Skin of body (tissue), 2 donors: ENCODE results near the gene MS4A18. TPM values are rescaled to one million over a fixed set of nuclear protein-coding genes. Genes with fewer than 3 reads are reported as not detected.
"Not testable (repeated sequence)": the region's sequence is repeated elsewhere in the genome, so short reads cannot be mapped to it uniquely, and the experiment has no call there.

ENCODE experiments used
- DNase-seq: peaks from one replicate; lab custom pipeline; 2025; lab: John Stamatoyannopoulos, UW
- total RNA-seq: library from RNA; depleted of rRNA; stranded (reverse); fragments of >200 nt; gene quantifications from one replicate; pipeline ENCODE4 v1.2.3, GENCODE V29; 2014

MS4A18 gene
- total RNA-seq, 1 donor from 2014 or later, result not detected

DNA sequence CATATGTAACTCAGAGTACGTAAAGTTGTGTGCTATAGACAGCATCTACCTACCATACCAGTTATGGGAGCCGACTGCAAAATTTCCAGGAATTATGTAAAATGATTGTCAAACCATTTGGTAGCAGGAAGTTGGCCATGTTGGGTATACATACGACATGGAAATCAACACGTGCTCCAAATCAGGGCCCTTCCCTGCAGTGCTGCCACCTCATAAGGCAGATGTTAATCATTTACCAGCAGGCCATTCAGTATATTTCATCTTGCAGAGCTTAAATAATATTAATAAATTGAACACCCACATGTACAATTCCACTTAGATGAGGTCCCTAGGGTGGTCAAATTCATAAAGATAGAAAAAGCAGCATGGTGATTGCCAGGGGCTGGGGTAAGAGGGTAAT lies 9.8 kb downstream of the MS4A18 start:
- DNase-seq, result no peak

DNA sequence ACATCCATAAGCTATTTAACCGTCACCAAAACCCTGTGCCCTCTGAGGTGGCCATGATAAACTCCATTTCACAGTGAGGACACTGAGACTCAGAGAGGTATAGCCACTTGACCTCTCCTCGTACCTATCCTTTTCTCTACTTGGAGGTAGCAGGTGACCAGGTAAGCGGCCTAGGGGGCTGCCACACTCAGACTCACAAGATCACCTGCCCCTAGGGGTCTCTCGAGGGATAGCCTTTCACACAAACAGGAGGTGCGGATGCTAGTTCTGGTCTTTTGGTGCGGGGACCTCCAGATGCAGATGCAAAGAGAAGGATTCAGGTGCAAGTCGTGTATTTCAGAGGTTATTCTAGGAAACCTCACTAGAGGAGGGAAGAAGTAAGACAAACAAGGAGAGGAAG lies 14.6 kb downstream of the MS4A18 start:
- DNase-seq, result no peak

DNA sequence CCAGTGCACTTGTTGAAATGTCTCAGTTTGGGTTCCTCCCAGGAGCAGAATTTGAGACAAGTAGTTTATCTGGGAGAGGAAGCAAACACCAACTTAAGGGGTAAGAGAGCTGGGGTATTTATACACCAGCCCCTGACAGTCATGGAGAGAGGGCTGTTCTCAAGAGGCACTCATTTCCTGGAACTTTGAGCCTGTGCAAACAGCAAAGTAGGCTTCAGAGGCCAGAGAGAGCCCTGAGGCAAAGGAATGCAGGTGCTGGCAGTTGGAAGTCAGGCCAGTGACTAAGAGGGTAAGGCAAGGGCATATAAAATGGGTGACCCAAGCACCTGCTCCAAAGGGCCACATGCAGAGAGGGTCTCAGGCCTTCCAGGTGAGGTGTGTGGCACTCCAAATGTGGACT lies 16.1 kb downstream of the MS4A18 start:
- DNase-seq, result no peak

DNA sequence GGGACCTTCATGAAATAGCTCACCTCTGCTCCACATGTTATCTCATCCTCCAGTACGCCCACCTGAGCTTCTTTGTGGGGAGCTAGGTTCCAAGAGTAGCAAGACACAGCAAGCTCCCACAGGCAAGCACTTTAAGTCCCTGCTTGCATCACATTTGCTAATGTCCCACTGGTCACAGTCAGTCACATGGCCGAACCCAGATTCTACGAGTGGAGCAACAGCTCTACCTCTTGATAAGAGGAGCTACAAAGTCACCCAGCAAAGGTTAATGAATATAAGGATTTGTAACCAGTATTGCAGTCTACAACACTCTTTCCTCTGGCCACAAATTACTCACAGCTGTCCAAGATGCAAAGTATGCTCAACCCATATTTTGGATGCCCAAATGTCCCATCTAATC lies 16.9 kb downstream of the MS4A18 start:
- no peak for DNase-seq

DNA sequence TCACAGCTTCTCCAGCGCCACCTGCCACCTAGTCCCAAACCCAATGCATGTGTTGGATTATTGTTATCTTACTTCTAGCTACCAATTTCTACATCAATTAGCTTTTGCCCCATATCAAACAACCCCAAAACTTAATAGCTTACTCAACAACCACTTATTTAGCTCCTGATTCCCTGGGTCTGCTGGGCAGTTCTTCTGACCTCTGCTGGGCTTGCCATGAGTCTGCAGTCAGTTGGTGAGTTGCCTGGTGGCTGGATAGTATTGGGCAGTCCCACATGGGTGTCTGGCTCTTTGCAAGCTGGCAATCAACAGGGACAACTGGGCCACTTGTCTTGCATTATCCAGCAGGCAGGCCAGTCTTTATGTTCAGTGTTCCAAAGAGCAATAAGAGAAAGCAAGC lies 18.5 kb downstream of the MS4A18 start:
- DNase-seq, result no peak

DNA sequence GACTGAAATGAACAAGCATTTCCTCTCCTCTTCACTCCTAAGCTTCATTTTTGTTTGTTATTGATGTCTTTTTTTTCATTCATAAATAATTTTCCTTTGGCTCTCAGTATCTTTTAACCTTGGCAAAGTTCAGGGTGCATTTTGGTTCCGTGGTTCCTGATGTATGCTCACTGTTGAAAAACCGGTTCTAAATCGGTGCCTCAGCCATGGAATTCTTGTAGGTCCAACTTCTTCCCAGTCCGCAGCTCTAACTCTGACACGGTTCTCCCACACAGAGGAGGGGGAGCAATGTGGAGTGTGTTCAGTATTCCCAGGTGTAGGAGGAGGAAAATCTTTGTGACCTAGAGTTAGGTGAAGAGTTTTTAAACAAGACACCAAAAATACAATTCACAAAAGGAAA lies 19.6 kb downstream of the MS4A18 start:
- DNase-seq, result no peak

DNA sequence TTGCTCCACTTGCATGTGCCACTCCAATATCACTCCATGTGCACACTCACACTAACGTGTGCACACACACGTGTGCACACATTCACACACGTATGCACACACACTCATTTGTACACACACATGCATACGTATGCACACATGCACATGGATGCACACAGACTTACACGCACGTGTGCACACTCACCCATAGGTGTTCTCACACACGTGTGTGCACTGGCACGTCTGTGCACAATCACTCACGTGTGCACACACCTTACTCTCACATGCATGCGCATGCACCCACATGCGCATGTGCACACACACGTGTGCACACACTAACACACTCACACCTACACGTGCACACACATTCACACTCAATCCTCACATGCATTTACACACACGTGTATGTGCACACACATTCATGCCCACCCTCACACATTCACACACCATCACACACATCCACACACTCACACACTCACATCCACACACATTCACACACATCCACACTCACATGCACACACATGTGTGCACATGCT lies 22.9 kb downstream of the MS4A18 start:
- DNase-seq, result no peak

DNA sequence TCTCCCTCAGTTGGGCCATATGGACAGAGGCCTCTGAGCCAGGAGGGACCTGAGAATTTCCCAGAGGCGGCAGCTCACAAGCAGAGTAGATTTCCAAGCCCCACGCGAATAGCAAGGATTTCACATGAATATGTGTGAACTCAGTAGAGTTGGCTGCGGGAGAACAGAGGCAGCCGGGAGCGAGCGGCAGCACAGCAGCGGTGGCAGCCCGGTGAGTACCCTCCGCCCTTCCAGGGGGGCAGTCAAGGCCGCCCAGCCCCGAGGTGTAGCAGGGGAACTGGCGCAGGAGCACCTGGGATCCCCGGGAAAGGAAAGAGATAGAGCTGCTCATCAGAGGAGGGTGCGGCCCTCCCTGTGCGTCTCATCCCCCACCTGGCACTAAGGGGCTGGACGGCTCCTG lies 23.7 kb downstream of the MS4A18 start:
- DNase-seq, result no peak

DNA sequence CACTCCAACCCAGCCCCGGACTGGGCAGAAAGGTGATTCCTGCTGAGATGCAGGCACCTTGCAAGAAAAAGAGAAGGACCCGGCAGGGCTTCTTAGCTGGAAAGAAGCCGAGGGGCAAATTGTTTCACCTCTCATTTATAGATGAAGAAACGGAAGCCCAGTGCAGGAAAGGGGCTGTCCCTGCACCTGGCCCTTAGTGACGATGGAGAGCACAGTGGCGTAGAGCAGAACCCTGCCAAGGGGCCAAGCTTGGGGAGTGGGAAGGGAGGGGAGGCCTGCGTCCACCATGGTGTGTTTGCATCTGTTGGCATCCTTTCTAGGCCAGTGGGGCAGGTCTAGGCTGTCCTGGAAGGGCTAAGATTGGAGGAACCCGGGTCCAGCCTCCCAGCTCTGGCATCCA lies 24.3 kb downstream of the MS4A18 start:
- no peak for DNase-seq

DNA sequence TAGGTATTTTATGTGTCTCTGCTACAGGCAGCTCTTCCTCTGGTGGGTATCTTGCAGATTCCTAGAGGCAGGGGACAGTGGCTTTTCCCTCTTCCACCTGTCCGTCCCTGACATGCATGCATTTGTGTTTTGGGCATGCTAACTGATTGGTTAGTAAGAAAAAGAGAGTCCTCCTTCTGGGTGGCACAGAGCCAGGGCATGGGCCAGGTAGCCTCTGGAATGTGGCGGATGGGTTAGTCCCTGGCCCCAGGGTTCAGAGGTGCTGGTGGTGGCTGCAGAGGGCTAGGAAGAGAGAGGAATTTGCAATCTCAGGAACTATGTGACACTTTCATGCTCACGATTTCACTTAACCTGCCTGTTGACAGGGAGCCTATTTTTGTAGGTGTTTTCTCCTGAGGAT lies 26.4 kb downstream of the MS4A18 start:
- DNase-seq, result no peak

DNA sequence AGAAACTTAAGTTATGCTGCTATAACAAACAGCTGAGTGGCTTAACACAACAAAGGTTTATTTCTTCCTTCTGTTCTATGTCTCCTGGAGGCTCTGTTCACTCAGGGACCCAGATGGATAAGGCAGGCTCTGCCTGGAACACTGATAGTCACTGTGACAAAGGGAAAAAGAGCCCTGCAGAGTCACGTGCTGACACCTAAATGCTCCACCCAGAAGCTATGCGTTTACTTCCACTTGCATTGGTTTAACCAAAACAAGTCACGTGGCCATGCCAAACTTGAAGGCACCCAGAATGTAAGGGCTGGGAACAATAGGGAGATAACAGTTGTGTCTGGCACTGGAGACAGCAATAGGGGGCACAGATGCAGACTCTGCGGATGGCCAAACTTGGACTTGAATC lies 28.8 kb downstream of the MS4A18 start:
- no peak for DNase-seq

DNA sequence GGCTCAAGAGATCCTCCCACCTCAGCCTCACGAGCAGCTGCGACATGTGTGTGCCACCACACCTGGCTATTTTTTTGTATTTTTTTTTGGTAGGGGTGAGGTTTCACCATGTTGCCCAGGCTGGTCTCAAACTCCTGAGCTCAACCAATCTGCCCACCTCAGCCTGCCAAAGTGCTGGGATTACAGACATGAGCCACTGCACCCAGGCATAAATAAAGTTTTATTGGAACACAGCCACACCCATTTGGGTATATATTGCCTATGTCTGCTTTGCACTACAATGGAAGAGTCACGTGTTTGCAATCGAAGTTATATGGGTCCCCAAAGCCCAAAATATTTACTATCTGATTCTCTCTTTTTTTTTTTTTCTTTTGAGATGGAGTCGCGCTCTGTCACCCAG lies 30.4 kb downstream of the MS4A18 start:
- DNase-seq, result no peak

DNA sequence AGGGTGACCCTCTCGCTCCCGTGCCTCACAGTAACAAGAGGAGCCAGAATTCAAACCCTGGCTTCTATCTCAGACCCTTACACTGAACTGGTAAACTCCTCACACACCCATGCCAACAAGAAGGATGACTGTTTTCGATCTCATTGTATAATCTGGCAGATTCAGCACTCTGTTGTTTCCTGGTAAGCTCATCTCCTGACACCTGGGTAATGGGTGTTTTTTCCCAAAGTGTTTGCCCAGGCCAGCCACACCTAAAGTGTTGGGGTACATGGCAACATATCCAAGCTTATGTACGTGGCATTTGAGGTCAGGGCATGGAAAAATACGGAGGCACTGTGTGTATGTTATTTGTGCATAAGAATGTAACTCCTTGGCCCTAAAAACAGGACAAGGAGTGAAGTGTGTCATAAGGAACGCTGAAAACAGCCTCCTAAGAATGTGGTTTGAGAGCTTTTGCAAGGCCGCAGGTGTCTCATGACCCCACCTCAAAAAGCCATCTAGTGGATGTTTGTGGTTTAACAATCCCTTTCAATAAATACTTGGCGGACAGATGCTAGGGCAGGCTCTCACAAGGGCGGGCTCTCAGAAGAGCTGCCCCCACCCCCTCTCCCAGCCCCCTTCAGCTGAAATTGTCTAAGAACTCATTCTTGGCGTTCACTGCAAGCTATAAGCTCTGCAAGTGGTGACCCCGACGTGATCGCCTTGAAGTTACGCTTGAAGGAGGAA lies 31.9 kb downstream of the MS4A18 start, which contains the start of gene MS4A15:
Gene MS4A15 (plus strand): TSS at position 561 of the 726 bp plus-strand sequence. CDS start 6,867 bp downstream, outside the sequence.
- DNase-seq, result no peak

DNA sequence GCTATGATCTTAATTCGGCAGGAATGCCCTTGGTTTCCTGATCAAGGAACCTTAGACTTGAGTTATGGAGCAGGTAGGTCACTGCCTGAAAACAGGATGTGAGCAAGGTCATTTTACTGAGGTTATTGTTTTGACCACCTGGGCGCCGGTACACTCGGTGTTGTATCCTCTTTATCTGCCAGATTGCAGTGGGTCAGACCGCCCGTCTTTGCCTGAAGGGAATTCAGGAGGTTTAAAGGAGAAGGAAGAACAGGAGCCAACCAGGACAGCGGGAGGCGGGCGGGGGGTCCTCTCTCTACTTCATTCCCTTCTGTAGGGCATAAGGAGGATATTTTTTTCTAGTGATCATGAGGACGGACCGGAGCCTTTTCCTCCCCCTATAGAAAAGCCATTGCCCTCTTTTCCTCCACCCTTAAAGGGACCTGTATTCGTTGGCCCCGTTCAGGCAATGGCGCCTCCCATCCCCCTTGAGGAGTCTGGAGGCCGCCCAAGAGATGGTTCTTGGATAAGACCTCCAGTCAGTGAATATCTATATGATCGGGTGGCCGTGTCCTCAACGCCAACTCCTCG lies 32.8 kb downstream of the MS4A18 start:
- DNase-seq, result no peak

DNA sequence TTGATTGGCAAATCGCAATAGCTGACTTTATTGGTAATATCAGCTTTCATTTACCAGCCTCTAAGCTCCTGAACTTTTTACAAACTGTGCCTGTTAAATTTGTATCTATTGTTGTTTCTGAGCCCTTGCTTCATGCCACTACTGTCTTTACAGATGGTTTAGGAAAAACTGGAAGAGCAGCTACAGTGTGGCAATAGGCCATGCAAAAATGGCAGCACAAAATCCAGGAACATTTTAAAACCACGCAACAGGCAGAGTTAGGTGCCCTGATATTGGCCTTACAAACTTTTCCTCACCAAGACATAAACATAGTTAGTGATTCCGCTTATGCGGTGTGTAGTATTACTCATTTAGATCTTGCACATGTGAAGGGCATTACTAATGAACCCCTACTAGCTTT lies 34.2 kb downstream of the MS4A18 start:
- not testable (repeated sequence) for DNase-seq

DNA sequence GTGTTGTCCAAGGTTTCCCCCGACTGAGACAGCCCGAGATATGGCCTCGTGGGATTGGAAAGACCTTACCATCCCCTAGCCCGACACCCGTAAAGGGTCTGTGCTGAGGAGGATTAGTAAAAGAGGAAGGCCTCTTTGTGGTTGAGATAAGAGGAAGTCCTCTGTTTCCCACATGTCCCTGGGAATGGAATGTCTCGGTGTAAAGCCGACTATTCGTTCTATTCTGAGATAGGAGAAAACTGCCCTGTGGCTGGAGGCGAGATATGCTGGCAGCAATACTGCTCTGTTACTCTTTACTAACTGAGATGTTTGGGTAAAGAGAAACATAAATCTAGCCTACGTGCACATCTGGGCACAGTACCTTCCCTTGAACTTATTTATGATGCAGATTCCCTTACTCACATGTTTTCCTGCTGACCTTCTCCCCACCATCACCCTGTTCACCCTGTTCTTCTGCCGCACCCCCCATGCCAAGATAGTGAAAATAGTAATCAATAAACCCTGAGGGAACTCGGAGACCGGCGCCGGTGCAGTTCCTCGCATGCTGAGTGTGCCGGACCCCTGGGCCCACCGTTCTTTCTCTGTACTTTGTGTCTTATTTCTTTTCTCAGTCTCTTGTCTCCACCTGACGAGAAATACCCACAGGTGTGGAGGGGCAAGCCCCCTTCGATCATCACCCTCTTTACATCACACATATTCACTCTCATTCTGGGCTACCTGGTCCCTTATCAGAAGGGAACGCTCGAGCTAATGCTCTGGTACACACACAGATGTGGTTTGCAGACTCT lies 35.1 kb downstream of the MS4A18 start:
- not testable (repeated sequence) for DNase-seq

DNA sequence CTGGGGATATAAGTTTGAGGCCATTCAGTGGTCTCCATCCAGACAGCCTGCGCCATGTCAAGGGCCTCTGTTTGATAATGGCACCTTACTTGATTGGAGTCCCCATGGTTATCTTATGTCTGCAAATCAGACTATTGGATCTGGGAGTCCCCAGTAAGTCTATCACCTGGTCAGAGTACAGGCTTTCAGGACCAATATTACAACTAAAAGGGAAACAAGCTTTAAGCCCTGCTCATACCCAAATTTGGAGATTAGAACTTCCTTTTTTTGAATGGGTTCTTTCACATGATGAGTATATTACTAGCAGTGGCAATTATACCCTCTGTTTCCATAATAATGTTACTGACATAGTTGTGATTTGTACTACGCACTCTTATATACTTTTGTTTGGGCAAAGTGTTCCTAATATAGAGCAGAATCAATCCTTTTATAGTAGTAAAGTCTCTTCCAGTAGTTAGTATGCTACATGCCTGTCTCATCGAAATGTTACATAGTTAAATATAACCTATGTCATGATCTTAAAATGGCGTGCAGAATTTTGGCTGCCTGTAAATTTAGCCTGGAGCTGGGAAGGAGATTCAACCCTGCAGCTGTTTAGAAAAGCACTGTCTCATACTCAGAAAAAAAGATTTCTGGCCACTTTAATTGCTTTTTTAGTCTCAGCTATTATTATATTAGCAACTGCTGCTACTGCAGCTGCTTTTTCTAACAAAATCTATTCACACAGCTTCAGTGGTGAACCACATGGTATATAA lies 37.1 kb downstream of the MS4A18 start:
- DNase-seq, result no peak

DNA sequence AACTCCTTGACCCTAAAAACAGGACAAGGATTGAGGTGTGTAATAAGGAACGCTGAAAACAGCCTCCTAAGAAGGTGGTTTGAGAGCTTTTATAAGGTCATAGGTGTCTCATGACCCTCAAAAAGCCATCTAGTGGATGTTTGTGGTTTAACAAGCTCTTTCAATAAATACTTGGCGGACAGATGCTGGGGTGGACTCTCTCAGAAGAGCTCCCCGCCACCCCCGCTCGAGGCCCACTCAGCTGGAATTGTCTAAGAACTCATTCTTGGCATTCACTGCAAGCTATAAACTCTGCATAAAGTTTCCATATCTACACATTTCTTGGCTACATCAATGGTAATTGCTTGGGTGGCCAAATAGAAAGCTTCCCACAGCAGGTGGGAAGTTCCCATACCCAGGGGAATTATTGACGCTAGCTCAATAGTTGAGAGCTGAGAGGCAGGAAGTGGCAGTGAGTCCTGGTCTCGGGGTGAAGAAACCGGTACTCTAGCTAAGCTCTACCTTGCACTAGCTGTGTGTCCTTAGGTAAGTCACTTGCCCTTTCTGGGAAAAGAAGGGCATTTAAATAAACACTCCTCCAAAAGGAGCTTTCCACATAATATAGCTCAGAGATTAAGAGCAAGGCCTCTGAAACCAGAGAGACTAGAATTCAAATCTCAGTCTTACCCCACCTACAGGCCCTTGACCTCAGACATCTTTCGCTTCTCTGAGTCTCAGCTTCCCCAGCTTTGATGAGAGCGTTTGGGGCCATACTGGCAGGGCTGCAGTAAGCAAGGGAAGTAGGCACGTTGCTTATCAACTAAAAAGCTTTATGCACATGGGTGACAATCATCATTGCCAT lies 38.6 kb downstream of the MS4A18 start:
- no peak for DNase-seq

DNA sequence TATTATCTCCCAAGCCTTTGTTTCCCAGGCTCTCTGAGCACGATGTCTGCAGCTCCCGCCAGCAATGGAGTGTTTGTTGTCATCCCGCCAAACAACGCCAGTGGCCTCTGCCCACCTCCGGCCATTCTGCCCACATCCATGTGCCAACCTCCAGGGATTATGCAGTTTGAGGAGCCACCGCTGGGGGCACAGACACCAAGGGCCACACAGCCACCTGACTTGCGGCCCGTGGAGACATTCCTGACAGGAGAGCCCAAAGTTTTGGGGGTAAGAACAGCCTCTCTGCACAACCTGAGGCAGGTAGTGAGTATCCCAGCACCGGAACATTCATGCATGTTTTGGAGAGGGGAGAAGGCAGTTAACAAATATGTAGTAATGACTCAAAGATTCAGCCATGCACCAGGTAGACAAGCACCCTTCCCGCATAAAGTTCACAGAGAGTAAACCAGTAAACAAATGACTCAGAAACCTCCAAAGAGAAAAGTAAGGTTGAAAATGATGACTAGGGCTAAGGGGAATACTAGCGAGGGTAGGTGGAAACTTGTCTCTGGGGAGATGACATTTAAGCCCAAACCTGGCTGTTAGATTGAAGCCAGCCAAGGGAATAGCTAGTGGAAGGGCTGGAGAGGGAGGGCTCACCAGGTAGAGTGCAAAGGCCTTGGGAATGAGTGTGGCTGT lies 39.3 kb downstream of the MS4A18 start:
- DNase-seq, result no peak

DNA sequence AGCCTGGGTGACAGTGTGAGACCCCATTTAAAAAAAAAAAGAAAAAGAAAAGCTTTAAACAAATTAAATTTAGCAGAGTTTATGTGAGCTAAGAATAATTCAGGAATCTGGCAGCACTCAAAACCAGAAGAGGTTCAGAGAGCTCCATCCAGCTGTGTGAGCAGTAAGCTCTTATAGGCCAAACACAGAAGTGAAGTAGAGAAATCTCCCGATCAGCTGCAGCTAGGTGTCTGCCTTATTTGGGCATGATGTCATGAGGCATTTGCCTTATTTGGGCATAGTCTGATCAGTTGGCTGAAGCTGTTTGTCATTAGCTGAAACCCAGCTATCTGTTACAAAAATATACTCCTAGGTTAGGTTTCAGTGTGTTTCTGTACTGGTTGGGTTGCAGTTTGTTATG lies 40.4 kb downstream of the MS4A18 start:
- DNase-seq, result no peak
